SJSA1 (cell line): Measurements from ENCODE around the gene CDK8. TPM values are rescaled to one million over a fixed set of nuclear protein-coding genes. Genes with fewer than 3 reads are reported as not detected.

Experiments
- DNase-seq, 2 experiments: peaks; one replicate each; pipeline ENCODE4 v3.0.0-alpha.2; 2015 to 2020; ENCODE audit warnings: low spot score in 2 of 2, low read depth in 1 of 2
- H3K27ac ChIP-seq: fragments of 250-450 bp; sonication (Bioruptor Pico); 2 replicates; pipeline ENCODE4 v1.5.1; 2020; ENCODE audit warnings: mild to moderate bottlenecking, moderate library complexity
- H3K27me3 ChIP-seq: fragments of 250-450 bp; sonication (Bioruptor Pico); replicated peaks from 2 replicates; pipeline ENCODE4 v1.5.1; 2020; ENCODE audit warnings: mild to moderate bottlenecking, moderate library complexity
- H3K36me3 ChIP-seq: fragments of 250-450 bp; sonication (Bioruptor Pico); 2 replicates; pipeline ENCODE4 v1.5.1; 2020; ENCODE audit warnings: mild to moderate bottlenecking
- H3K4me1 ChIP-seq: fragments of 250-450 bp; sonication (Bioruptor Pico); replicated peaks from 2 replicates; pipeline ENCODE4 v1.6.1; 2021; ENCODE audit warnings: mild to moderate bottlenecking
- H3K4me3 ChIP-seq: fragments of 250-450 bp; sonication (Bioruptor Pico); 2 replicates; pipeline ENCODE4 v1.5.1; 2020; ENCODE audit warnings: mild to moderate bottlenecking
- H3K9me3 ChIP-seq: fragments of 250-450 bp; sonication (Bioruptor Pico); replicated peaks from 2 replicates; pipeline ENCODE4 v1.5.1; 2020; ENCODE audit warnings: mild to moderate bottlenecking
- total RNA-seq: library from RNA; depleted of rRNA; stranded (reverse); fragments of >200 nt; shearing (Covaris generic); gene quantifications from 2 replicates; pipeline ENCODE4 v1.2.3, GENCODE V29; 2014

The CDK8 gene
- total RNA-seq, 1 experiment from 2014 or later: 6.1 TPM

- Histone ChIP-seq H3K36me3 (no peaks in the 10 kb centered on the region; the same call in 1 of the 2 replicates), H3K4me3 (no peak overlapping the region), H3K27me3 (no peaks in the 10 kb centered on the region), H3K4me1 (peaks cover 5% of the 10 kb centered on the region; the same call in 1 of the 2 replicates), H3K27ac (no peak overlapping the region), H3K9me3 (no peaks in the 10 kb centered on the region)
- DNase-seq: no peak
Measured at GRCh38 chr13:26390203-26390602, 136.3 kb downstream of the CDK8 start.

GRCh38 chr13:26400545-26400944 lies 146.6 kb downstream of the CDK8 start:
- Histone ChIP-seq H3K9me3 (no peaks in the 10 kb centered on the region), H3K4me3 (no peak overlapping the region), H3K27ac (no peak overlapping the region), H3K36me3 (no peaks in the 10 kb centered on the region; the same call in 1 of the 2 replicates), H3K4me1 (no peaks in the 10 kb centered on the region), H3K27me3 (no peaks in the 10 kb centered on the region)
- no peak for DNase-seq

GRCh38 chr13:26401069-26401468 lies 147.1 kb downstream of the CDK8 start:
- no peaks in the 10 kb centered on the region for H3K4me1 ChIP-seq
- H3K27ac ChIP-seq: no peak overlapping the region
- H3K9me3 ChIP-seq: no peaks in the 10 kb centered on the region
- no peak overlapping the region for H3K4me3 ChIP-seq
- no peaks in the 10 kb centered on the region; the same call in 1 of the 2 replicates for H3K36me3 ChIP-seq
- no peaks in the 10 kb centered on the region for H3K27me3 ChIP-seq
- DNase-seq: no peak

GRCh38 chr13:26401578-26402021 lies 147.7 kb downstream of the CDK8 start:
- Histone ChIP-seq H3K4me1 (no peaks in the 10 kb centered on the region), H3K36me3 (no peaks in the 10 kb centered on the region; the same call in 1 of the 2 replicates), H3K4me3 (no peak overlapping the region), H3K27ac (no peak overlapping the region), H3K9me3 (no peaks in the 10 kb centered on the region), H3K27me3 (no peaks in the 10 kb centered on the region)
- DNase-seq: no peak

- Histone ChIP-seq H3K9me3 (no peaks in the 10 kb centered on the region), H3K4me3 (no peak overlapping the region), H3K27me3 (no peaks in the 10 kb centered on the region), H3K27ac (no peak overlapping the region), H3K4me1 (no peaks in the 10 kb centered on the region), H3K36me3 (no peaks in the 10 kb centered on the region; the same call in 1 of the 2 replicates)
- no peak for DNase-seq
Measured at GRCh38 chr13:26406791-26407190, 152.9 kb downstream of the CDK8 start.

DNA sequence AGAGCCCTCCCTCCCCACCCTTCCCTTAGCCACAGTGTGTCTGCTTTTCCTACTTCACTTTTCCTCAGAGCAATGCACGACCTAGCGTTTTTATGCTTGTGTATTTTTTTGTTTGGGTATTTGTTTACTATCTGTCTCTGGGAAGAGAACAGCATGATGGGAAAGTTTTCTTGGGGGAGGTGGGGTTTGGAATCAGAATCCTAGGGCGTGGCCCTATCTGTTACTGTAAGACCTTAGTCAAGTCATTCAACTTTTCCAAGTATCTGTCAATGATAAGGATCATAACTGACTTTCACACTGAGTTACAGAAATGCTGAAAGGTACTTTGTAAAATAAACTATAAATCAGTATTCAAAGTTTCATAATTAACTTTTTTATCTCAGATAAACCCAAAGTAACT lies 157.3 kb downstream of the CDK8 start:
- Histone ChIP-seq H3K4me3 (no peak overlapping the region), H3K27ac (no peak overlapping the region), H3K4me1 (no peaks in the 10 kb centered on the region), H3K27me3 (no peaks in the 10 kb centered on the region), H3K9me3 (no peaks in the 10 kb centered on the region), H3K36me3 (no peaks in the 10 kb centered on the region)
- DNase-seq: no peak

- Histone ChIP-seq H3K27ac (no peak overlapping the region), H3K4me3 (no peak overlapping the region), H3K9me3 (no peaks in the 10 kb centered on the region), H3K4me1 (no peaks in the 10 kb centered on the region), H3K36me3 (no peaks in the 10 kb centered on the region), H3K27me3 (no peaks in the 10 kb centered on the region)
- DNase-seq: no peak
Measured at GRCh38 chr13:26412263-26412662, 158.3 kb downstream of the CDK8 start.

DNA sequence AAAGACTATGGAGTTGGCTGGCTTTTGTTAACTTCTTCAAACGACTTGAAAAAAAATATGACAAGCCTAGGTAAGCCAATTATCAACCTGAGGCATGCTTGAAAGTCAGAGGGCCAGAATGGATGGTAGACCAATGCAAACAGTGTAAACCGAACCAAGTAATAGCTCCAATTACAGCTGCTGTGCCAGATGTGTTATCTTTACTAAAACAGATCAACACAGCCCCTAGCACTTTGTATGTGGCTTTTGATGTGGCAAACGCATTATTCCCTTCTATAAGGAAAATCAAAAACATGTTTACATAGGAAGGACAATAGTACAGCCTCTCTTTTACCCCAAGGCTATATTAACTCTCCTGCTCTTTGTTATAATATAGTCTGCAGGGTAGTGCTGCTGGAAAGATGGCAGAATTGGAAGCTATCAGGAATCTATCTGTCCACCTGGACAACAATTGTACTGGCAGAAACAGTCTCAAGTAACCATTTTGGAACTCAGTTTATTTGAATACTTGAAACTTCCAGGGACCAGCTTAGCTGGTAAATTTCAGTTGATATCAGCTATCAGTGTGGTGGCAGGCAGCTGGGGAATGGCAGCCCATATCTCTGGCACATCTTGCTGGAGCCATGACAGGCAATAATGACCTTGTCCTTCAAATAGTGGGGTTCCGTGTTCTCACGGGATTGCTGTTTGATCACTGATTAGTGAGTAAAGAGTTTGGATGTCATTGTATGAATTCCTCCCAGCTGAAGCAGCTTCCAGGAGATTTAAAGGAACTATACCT lies 159.2 kb downstream of the CDK8 start:
- H3K36me3 ChIP-seq: no peaks in the 10 kb centered on the region
- H3K4me3 ChIP-seq: no peak overlapping the region
- no peak overlapping the region for H3K27ac ChIP-seq
- no peak for DNase-seq
- no peaks in the 10 kb centered on the region for H3K4me1 ChIP-seq
- no peaks in the 10 kb centered on the region for H3K9me3 ChIP-seq
- no peaks in the 10 kb centered on the region for H3K27me3 ChIP-seq

DNA sequence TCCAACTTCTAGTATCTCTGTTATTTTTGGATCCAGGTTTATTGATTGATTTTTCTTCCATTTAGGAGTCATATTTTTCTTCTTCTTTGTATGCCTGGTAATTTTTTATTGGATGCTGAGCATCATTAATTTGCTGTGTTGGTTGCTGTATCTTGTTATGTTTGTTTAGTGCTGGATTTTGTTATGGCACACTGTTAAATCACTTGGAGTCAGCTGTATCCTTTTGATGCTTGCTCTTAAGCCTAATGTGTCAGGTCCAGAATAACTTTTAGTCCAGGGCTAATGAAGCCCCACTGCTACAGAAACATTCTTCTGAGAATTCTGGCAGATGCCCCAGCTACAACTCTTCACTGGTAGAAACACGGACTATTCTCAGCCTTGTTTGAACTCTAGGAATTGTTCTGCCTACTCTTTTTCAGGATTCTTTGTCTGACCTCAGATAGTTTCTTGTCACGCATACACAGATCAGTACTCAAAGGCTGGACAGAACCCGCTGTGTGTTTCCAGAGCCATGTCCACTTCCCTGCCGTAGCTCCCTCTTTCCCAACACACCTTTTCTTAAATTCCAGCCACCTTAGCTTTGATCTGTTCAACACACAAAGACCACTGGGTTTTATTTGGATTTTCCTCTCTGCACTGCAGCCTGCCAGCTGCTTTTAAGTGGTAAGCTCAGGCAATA lies 166.5 kb downstream of the CDK8 start:
- Histone ChIP-seq H3K27ac (no peak overlapping the region), H3K9me3 (no peaks in the 10 kb centered on the region), H3K27me3 (no peaks in the 10 kb centered on the region), H3K4me1 (no peaks in the 10 kb centered on the region), H3K36me3 (no peaks in the 10 kb centered on the region), H3K4me3 (no peak overlapping the region)
- DNase-seq: no peak

- no peaks in the 10 kb centered on the region for H3K36me3 ChIP-seq
- H3K4me1 ChIP-seq: no peaks in the 10 kb centered on the region
- H3K4me3 ChIP-seq: no peak overlapping the region
- no peak overlapping the region for H3K27ac ChIP-seq
- H3K9me3 ChIP-seq: no peaks in the 10 kb centered on the region
- no peaks in the 10 kb centered on the region for H3K27me3 ChIP-seq
- DNase-seq: no peak
Measured at GRCh38 chr13:26422036-26422435, 168.1 kb downstream of the CDK8 start.

DNA sequence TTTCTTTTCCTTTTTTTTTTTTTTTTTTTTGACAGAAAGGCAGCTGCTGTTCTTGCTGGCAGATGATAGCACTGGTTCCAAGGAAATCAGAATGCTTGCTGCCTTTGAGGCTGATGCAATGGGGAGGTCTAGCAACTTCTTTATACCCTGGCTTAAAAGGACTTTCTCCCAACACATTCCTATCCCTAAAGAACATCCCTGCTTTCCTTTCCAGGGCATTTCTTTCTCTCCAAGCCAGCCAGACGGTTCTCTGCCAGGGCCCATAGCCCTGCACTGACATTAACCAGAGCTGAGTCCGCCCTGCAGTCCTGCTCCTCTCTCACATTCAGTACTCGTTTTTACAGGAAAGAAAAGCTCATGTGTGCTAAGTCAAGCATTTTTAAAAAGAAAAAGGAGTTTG lies 169.7 kb downstream of the CDK8 start:
- no peak for DNase-seq
- no peaks in the 10 kb centered on the region for H3K9me3 ChIP-seq
- no peaks in the 10 kb centered on the region for H3K4me1 ChIP-seq
- H3K27ac ChIP-seq: no peak overlapping the region
- H3K36me3 ChIP-seq: no peaks in the 10 kb centered on the region
- no peak overlapping the region for H3K4me3 ChIP-seq
- H3K27me3 ChIP-seq: no peaks in the 10 kb centered on the region

DNA sequence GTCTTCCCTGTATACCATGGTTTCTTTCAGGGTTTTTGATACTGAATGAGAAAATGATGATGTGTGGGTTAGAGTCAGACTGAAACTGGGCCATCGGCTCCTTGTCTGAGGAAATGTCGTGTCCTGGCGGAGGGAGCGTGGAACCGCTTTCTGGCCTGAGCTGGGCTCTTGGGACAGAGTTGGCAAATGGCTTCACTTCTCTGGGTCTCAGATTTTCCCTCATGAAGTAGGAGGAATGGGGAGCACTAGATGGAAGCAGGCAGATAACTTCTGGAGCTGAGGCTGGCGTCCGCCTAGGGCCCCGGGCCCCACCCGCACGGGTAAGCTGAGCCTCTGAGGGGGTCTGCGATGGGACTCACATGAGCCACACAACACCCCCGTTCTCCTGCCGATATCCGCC lies 170.3 kb downstream of the CDK8 start:
- Histone ChIP-seq H3K27ac (no peak overlapping the region), H3K36me3 (no peaks in the 10 kb centered on the region), H3K4me1 (no peaks in the 10 kb centered on the region), H3K4me3 (no peak overlapping the region), H3K9me3 (no peaks in the 10 kb centered on the region), H3K27me3 (no peaks in the 10 kb centered on the region)
- no peak for DNase-seq

DNA sequence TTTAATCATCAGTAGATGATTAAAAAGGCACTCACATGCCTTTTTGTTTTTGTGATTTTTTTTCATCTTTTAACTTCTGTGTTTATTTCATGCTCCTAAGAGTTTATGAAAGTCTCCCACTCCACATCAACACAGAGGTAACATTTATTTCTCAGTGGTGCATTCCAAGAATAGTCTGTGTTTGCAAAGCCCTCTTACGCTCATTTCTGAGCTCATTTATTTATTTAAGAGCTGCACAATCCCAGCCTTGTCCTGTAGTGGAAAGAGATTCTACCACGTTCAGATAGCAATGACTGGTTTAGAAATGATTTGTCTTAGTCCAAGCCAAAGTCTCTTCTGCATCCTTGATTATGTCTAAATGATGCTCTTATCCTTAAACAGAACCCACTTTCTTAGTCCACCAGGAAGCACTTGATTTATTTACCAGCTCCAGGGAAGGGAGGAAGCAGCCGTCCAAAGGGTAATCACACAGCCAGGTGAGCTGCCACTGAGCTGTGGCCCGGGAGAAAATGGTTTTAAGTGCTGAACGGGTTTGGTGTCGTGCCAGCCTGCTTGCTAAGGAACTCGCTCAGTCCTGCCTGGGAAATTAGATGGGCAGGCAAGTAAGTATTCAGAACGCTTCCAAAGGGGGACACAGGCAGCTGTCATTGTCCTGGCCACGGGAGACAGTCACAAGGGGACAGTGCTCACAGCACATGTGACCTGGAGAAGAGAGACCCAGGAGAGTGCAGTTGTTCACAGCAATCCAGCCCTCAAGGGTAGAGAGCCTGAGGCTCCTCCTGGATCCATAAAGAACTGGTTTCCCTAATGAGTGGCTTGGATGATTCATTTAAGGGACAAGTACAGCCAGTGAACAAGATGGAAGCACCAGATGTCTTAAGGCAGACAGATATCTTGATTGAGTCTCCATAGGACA lies 171.8 kb downstream of the CDK8 start:
- Histone ChIP-seq H3K27ac (no peak overlapping the region), H3K4me3 (no peak overlapping the region), H3K9me3 (no peaks in the 10 kb centered on the region), H3K36me3 (no peaks in the 10 kb centered on the region), H3K4me1 (no peaks in the 10 kb centered on the region), H3K27me3 (no peaks in the 10 kb centered on the region)
- no peak for DNase-seq
